ENCODE measurements around the gene DISC1. TPM values are rescaled to one million over a fixed set of nuclear protein-coding genes. Genes with fewer than 3 reads are reported as not detected.

The DISC1 gene
- total RNA-seq, 1 experiment from 2014 or later, result 0.36 TPM

- H3K27me3 ChIP-seq (ENCODE audit: control insufficient read depth, insufficient read depth, low read length), result peaks cover 2% of the 10 kb centered on the region; the same call in 1 of the 2 replicates
- POLR2A ChIA-PET, result no interaction called here
- DNase-seq (ENCODE audit: low read depth, low spot score) (no peak), ATAC-seq (no peak)
- no peak overlapping the region for H3K4me3 ChIP-seq (ENCODE audit: low read depth in 2 of 2, low read length in 2 of 2)
- in situ Hi-C loops (cut with HindIII; ENCODE audit: low pct_unique_long_range_greater_than_20kb, low sequenced_read_pairs) (no loop called here), intact Hi-C loops (cut with micrococcal nuclease; ENCODE audit: unreplicated experiment) (no loop called here)
- no peaks in the 10 kb centered on the region for H3K4me1 ChIP-seq (ENCODE audit: control insufficient read depth, insufficient read depth, low read length)
- no peaks in the 10 kb centered on the region for H3K9me3 ChIP-seq (ENCODE audit: control insufficient read depth, insufficient read depth, low read depth, low read length)
- H3K27ac ChIP-seq (ENCODE audit: low read length), result no peak overlapping the region
- CTCF ChIA-PET, result no interaction called here
- TF ChIP-seq POLR2AphosphoS5 (IDR thresholded peaks at IDR 0.05; ENCODE audit: low read depth, low read length) (no peak), TCF7L2 (IDR thresholded peaks at IDR 0.05; ENCODE audit: low read depth, low read length) (no peak), REST (IDR thresholded peaks at IDR 0.05; ENCODE audit: insufficient read depth in 1 of 2, low read depth in 2 of 2, low read length in 1 of 2) (no peak), SIN3A (IDR thresholded peaks at IDR 0.05; ENCODE audit: borderline replicate concordance, insufficient read depth, low read depth, low read length) (no peak), CTCF (IDR thresholded peaks at IDR 0.05) (no peak)
- no TSS peak for BruUV-seq (replicated peaks)
- H3K36me3 ChIP-seq (ENCODE audit: control insufficient read depth, insufficient read depth, low read length), result no peaks in the 10 kb centered on the region
These were observed 49.9 kb downstream of the DISC1 start for GRCh38 chr1:231676487-231676886.

GRCh38 chr1:231677442-231677841, 50.9 kb downstream of the DISC1 start:
- POLR2A ChIA-PET, result no interaction called here
- BruUV-seq (replicated peaks), result no TSS peak
- no peak overlapping the region for H3K4me3 ChIP-seq (ENCODE audit: low read depth in 2 of 2, low read length in 2 of 2)
- in situ Hi-C loops (cut with HindIII; ENCODE audit: low pct_unique_long_range_greater_than_20kb, low sequenced_read_pairs), result no loop called here
- intact Hi-C loops (cut with micrococcal nuclease; ENCODE audit: unreplicated experiment), result no loop called here
- peaks cover 2% of the 10 kb centered on the region; the same call in 1 of the 2 replicates for H3K27me3 ChIP-seq (ENCODE audit: control insufficient read depth, insufficient read depth, low read length)
- CTCF ChIA-PET, result no interaction called here
- no peak overlapping the region for H3K27ac ChIP-seq (ENCODE audit: low read length)
- TF ChIP-seq CTCF (IDR thresholded peaks at IDR 0.05) (no peak), SIN3A (IDR thresholded peaks at IDR 0.05; ENCODE audit: borderline replicate concordance, insufficient read depth, low read depth, low read length) (no peak), REST (IDR thresholded peaks at IDR 0.05; ENCODE audit: insufficient read depth in 1 of 2, low read depth in 2 of 2, low read length in 1 of 2) (no peak), POLR2AphosphoS5 (IDR thresholded peaks at IDR 0.05; ENCODE audit: low read depth, low read length) (no peak), TCF7L2 (IDR thresholded peaks at IDR 0.05; ENCODE audit: low read depth, low read length) (no peak)
- H3K36me3 ChIP-seq (ENCODE audit: control insufficient read depth, insufficient read depth, low read length), result no peaks in the 10 kb centered on the region
- no peaks in the 10 kb centered on the region for H3K9me3 ChIP-seq (ENCODE audit: control insufficient read depth, insufficient read depth, low read depth, low read length)
- ATAC-seq (no peak), DNase-seq (ENCODE audit: low read depth, low spot score) (no peak)
- no peaks in the 10 kb centered on the region for H3K4me1 ChIP-seq (ENCODE audit: control insufficient read depth, insufficient read depth, low read length)
